ENCODE results near the gene CASQ2. TPM values are rescaled to one million over a fixed set of nuclear protein-coding genes. Genes with fewer than 3 reads are reported as not detected.

Gene CASQ2
- total RNA-seq, 1 donor from 2014 or later = not detected

DNA sequence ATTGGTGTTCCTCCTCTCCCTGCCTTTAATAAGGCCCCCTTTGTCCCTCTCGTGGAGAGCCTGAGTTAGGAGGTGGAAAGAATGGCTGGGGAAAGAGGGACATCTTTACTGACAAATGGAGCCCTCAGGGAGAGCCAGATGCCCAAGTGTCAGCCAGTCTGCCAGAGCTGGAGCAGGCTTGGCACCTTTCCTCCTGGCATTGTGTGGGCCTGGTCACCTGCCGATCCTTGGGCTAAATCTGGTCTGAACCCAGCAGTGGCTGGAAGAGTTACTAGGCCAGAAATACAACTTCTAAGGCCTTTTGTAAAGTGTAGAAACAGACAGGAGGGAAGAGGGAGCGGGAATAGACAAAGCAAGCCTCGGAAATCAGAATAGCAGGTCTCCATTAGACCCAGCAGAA lies 101.8 kb downstream of the CASQ2 start:
- intact Hi-C loops (cut with micrococcal nuclease) = no loop called here

DNA sequence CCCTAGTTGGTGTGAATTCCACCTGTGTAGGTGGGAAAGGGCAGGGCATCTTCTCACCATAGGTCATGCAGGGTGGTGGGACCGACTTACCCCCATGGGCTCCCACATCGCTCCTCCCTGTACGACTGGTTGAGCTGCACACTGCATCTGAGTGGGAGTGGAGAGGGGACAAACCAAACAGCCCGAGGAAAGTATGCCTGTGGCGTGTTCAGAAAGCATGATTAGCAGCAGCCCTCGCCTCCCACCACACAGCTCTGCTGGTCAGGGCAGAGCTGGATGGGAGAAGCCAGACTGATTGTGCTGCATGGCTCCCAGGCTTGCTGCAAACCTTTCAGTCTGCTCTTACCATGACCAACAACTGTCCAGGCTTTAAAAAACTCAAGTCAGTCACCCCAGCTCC lies 102.3 kb downstream of the CASQ2 start:
- intact Hi-C loops (cut with micrococcal nuclease) = no loop called here

DNA sequence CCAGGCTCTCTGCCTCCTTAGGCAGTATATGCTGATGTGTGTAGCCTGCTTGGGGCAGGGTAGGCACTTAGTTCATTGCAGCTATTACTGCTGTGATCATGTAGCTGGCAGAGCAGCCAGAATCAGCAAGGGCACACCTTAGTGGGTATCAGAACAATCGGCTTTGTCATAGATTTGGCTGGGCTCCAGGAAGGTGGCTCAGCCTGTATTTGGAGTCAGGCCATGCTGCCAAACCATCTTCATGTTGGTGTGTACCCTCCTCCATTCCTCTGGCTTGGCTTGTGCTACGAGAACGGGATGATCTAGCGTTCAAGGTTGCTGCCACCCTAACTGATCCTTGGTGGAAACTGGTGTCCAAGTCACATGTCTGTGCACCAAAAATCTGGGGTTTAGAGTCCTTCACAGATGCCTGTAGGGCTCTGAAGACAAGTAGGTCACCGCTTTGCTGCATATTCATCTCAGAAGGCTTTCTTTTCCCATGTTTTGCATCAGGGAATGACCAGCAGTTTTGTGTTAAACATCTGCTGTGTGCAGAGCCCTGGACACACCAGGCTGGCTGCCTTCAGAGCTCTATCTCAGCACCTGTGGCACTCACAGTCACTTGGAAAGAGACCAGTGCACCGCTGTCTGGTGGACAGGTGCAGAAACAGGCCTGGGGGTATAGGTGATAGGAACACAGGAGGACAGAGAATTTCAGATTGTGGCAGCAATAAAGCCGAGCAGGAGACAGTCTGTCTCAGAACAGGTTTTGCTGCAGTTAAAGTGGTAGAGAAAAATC lies 103.0 kb downstream of the CASQ2 start:
- intact Hi-C loops (cut with micrococcal nuclease) = no loop called here

DNA sequence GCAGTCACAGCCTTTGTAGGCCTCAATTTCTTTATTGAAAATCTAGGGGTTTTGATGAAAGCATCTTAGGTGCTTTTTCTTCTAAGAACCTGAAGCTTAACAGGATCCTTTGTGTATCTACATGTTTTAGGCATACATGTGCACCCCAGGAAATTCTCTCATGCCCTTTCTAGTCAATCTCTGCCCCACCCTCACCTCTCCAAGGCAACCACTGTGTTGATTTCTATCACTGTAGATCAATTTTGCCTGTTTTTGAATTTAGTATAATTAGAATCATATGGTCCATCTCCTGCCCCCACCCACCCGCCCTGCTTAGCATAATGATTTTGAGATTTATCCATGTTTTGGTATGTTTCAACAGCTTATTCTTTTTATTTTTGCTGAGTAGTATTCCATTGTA lies 107.4 kb downstream of the CASQ2 start:
- intact Hi-C loops (cut with micrococcal nuclease) = no loop called here

DNA sequence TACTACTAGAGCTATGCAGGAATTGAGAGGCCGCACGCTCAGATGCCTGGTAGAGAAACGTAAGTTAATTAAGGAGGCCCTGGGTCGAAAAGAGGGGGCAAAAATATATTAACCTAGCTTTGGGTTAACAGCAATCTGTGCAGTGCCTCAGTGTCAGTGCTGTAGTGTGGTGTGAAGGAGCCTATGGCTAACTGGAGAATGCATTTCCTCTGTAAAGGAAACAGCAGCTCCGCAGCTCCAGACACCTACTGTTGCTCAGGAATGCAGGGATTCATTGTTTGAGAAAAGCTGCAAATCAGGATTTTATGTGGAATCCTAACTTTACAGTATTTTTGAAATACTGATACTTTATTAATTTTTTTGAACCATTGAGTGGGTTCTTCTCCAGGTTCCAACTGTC lies 108.4 kb downstream of the CASQ2 start:
- intact Hi-C loops (cut with micrococcal nuclease) = no loop called here

DNA sequence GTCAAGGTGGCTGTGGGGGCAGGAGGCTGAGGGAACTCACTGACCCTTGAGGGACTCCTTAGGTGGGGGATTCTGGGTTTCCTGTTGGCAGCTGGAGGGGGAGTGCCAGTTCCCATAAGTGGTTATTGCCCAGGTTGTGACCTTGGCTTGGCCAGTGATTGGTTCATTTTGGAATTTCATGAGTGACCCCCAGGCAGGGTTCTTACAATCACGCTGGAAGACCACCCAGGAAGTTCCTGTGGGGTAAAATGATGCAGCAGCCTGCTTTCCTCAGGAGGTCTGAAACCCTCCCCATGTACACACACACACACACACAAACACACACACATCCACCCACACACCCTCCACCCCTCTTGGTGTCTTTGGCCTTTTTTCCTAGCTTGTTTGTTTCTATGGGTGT lies 109.9 kb downstream of the CASQ2 start:
- intact Hi-C loops (cut with micrococcal nuclease) = no loop called here

DNA sequence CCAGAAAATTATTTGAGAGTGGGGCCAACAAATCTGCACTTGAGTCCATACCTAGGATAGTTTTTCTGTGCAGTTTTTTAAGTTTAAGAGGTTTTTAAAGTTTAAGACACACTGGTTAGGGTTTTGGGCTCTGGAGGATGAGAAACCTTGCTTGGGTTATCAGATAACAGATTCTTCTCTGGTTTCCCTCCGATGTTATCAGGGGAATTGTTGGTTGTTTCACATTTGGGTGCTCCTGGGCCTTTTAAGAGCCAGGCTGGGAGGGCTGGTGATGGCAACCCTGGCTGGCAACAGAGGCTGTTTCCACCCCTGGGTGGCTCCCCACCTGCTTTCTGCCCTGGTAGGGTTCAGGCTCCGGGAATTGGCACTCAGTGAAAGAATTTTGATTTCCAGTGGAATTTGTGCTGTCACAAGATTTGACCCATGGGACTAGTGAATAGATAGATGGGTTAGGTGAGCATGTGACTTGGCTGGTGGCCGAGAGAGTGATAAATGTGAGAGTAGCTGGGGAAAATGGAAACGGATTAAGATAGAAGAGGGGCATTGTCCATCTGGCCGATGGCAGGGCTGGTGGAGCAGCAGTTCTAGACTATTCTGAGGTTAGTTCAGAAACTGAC lies 111.9 kb downstream of the CASQ2 start:
- intact Hi-C loops (cut with micrococcal nuclease) = loop anchor here (1.0 kb wide), 1 partner anchor 7 kb away; no protein-coding TSS in a partner anchor

DNA sequence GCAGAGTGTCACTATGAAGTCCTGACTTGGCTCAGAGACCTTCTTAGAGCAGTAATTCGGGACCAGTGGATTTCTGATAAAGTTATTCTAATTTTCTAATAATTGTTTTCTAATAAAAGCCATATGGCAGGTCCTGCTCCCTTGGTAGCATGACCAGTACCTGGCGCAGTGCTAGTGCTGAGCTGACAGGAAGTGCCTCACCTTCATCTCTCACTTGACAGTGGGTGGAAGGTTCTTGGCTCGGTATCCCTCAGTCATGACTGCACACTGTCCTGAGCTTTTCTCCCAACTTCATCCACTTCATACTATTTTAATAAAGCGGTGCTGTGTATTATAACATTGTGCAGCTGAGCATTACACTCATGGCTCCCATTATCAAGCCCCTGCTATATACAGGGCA lies 112.6 kb downstream of the CASQ2 start:
- intact Hi-C loops (cut with micrococcal nuclease) = no loop called here

DNA sequence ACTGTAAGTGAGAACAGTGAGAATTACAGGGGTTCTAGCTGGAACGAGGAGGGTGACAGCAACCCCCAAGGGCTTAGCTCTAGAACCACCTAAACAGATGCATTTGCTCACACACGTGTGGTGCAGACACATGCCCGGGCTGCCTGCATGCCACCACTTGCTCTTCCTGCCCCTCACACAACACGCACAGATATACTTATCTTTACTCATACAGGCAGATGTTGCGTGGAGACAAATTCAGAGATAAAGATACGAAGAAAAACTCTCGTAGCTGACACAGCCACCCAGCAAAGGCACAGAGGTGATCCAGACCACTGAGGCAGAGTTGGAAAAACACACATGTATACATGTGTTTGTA lies 113.2 kb downstream of the CASQ2 start:
- intact Hi-C loops (cut with micrococcal nuclease) = no loop called here

DNA sequence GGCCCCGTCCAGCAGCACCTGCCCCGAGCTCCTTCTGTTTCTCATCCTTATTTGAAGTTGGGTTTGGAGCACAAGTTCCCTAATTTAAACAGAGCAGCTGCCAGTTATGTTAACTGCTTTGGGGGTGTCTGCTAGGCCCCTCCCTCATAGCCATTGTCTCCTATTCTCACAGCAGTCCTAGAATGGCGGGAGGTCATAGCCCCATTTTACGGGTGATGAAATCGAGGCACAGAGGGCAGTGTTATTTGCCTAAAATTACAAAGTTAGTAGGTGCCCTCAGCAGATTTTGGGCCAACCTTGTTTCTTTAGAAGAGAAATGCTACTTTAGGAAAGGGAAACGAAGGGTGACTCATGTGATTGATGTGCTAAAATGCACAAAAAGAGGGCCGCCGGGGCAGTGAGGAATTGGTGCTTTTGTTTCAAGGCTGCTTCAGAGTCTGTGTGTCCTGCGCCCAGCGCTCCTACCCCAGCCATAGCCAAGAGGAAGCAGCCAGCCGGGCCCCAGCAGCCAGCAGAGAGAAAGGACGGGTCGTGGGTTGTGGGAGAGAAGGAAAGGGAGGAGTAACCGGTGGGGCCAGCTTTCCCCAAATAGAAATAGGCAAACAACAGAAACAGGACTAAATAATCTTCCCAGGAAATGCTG lies 113.7 kb downstream of the CASQ2 start:
- intact Hi-C loops (cut with micrococcal nuclease) = no loop called here

DNA sequence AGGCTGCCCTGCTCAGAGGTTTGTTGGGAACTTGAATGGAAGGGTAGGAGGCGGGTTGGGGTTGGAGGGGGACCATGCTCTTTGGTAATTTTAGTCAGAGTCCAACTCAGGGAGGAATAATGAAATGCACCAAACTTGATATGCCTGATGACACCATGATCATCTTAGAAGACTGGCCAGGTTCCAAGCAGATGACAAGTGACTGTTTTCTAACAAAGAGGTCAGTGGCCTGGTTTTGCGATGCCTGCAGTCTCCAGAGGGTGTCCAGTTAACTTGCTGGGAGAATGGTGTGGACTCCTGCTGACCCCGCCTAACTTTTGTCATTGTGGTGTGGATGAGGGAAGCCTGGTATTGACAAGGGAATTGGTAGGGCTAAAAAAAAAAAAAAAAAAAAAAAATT lies 114.4 kb downstream of the CASQ2 start:
- intact Hi-C loops (cut with micrococcal nuclease) = no loop called here

DNA sequence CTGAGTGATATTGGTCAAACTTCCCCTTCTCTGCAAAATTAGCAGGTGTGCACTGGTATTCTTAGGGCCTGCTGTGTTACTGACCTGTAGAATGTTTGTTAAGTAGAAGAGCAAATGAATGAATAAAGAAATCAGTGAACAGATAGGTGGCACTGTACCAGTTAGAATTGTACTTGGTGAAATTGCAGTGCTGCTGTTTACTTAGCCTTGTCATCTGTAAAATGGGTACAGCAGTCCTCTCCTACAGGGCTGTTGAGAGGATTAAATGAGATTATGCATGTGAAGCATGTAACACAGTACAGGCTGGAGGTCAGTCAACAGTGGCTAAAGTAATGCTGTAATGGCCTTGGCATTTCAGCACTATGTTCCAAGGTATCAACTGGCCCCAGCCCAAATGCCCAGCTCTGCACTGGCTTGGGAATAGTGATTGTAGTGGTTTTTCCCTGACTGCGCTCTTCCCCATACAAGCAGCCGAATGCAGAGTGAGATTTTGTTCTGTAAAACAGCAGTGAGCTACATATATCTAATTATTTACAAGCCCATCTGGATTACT lies 116.2 kb downstream of the CASQ2 start:
- intact Hi-C loops (cut with micrococcal nuclease) = no loop called here

DNA sequence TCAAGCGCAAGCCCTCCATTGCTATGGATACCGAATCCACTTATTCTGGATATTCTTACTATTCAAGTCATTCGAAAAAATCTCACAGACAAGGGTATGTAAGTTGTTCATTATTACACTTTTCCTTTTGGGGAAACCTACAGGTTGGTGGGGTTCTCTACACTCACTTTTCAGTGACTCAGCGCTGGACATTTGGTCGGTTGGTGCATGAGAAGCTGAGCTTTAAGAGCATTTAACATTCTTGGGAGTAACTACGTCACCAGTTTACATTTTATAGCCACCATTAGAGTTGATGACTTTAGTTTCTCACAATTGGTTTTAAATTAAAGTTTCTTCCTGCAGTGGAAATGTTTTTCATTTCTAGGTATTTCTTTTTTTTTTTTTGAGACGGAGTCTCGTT lies 117.1 kb downstream of the CASQ2 start:
- intact Hi-C loops (cut with micrococcal nuclease) = no loop called here

DNA sequence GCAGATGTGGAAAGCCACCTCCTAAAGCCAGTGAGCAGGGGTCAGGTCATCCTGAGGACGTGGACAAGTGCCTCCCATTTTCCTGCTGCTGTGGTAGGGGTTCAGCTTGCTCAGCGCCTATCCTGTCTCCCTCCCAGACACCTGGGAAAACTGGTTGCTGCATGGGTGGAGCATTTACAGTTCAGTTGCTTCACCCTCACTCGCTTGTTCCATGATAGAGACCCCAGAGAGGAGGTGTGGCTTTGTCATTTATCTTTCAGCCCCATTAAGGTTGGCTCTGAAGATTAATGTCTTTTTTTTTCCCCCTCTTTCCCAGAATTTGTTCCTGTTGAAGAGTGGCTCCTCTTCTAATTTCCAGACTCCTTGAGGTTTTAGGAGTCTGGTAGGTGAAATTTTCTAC lies 117.6 kb downstream of the CASQ2 start:
- intact Hi-C loops (cut with micrococcal nuclease) = no loop called here

Other genes starting within 250 kb of the CASQ2 start
- 15.9 and 16.1 TPM in 2 replicates for gene VANGL1, start 126.7 kb downstream of the CASQ2 start, total RNA-seq
- not detected in 2 replicates for gene NHLH2, start 72.4 kb upstream of the CASQ2 start, total RNA-seq
- gene SLC22A15, start 207.8 kb upstream of the CASQ2 start, total RNA-seq = 0.27 and 1.4 TPM in 2 replicates

Data from T-helper 1 cell treated with Interleukin-12 subunit alpha and Interleukin-12 subunit beta and Interleukin-4 antibody, amounts not matched to agents 30 ng/mL and 1 ng/mL, for 36 hours (primary cell).